NCI-H128 (cell line): ENCODE results near the gene UBAP2L.
"Not testable (repeated sequence)": the region's sequence is repeated elsewhere in the genome, so short reads cannot be mapped to it uniquely, and the experiment has no call there.

Experiments
- DNase-seq: peaks from one replicate; lab custom pipeline; 2025; ENCODE audit not compliant: unreplicated experiment; lab: John Stamatoyannopoulos, UW

UBAP2L gene

DNA sequence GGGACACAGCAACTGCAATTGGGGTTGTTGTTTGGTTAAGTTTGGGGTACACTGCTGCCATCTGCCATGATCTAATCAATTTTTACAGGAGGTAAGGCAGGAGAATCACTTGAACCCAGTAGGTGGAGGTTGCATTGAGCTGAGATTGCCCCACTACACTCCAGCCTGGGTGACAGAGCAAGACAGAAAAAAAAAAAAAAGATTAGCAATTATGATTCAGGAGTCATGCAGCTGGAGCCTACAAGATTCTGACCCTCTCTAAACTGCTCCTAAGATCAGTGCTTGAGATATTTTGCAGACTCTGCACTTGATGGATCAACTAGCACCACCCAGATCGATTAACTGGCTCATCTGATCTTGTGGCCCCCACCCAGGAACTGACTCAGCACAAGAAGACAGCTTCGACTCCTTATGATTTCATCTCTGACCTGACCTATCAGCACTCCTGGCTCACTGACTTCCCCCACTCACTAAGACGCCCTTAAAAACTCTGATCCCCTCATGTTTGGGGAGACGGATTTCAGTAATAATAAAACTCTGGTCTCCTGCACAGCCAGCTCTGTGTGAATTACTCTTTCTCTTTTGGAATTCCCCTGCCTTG lies 87.0 kb downstream of the UBAP2L start:
- DNase-seq, result not testable (repeated sequence)

DNA sequence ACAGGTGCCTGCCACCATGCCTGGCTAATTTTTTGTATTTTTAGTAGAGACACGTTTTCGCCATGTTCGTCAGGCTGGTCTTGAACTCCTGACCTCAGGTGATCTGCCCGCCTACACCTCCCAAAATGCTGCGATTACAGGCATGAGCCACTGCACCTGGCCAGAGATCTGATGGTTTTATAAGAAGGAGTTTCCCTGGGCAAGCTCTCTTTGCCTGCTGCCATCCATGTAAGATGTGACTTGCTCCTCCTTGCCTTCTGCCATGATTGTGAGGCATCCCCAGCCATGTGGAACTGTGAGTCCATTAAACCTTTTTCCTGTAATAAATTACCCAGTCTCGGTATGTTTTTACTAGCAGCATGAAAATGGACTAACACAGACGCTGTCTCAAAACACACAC lies 88.4 kb downstream of the UBAP2L start:
- DNase-seq, result not testable (repeated sequence)

DNA sequence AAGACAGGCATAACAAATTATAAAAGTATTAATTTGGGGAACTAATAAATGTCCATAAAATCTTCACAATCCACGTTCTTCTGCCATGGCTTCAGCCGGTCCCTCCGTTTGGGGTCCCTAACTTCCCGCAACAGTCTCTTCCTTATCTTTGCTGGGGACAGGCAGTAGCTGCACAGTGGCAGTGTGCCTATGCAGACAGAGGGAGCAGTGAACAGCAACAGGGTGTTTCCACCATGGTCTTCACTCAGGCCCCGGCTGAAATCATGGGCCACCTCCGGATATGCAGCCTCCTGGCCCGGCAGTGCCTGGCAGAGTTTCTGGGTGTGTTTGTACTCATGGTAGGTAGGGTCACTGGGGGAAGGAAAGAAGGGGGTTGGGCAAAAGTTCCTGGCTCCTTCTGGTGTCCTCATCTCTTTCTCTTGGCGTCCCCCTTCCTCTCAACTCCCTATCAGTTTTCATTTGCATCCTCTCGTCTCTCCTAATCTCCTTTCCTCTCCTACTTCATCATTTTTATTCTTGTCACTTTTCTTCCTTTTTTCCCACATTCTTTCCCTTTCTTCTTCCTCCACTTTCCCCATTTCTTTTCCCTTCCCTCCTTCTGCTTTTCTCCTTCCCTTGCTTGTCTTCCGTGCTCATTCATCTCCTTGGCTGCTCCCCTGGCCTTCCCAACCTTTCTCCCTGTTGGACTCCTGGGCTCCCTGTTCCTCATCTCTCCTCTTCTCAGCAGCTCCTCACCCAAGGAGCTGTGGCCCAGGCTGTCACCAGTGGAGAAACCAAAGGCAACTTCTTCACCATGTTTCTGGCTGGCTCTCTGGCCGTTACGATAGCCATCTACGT lies 91.7 kb downstream of the UBAP2L start:
- DNase-seq, result not testable (repeated sequence)

DNA sequence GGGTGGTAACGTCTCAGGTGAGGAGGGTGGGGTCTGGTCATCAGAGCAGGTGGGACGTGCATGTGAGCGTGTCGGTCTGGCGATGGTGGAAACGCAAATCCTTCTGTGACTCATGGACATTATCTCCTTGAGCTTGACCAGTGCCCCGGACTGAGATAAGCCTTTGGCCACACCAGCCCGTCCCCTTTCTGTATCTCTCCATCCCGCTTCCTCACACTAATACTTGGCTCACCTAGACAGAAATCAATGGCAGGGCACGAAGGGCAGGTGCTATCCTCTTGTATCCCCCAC lies 92.3 kb downstream of the UBAP2L start:
- DNase-seq, result no peak

DNA sequence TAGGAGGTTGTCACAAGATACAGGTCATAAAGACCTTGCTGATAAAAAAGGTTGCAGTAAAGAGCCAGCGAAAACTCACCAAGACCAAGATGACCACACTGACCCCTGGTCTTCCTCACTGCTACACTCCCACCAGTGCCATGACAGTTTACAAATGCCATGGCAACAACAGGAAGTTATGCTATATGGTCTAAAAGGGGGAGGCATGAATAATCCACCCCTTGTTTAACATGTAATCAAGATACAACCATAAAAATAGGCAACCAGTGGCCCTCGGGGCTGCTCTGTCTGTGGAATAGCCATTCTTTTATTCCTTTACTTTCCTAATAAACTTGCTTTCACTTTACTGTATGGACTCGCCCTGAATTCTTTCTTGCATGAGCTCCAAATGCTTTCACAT lies 93.5 kb downstream of the UBAP2L start:
- DNase-seq, result not testable (repeated sequence)

DNA sequence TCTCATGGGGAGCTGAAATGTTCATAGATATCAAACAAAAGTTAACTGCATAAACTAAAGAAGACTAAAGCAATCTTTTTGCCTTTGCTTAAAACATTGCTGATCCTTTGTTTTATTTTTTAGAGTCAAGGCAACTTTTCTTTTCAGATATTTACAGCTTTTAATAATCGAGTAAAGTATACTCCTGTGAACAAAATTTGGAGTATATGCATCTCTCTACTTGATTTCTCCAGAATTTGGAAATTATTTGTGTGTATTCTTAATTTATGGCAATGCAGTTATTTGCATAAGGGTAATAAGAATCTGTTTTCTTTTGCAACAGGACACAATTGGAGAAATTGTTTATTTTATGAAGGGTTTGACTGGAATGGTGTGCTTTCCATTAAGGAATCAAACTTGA lies 95.9 kb downstream of the UBAP2L start:
- DNase-seq, result no peak

DNA sequence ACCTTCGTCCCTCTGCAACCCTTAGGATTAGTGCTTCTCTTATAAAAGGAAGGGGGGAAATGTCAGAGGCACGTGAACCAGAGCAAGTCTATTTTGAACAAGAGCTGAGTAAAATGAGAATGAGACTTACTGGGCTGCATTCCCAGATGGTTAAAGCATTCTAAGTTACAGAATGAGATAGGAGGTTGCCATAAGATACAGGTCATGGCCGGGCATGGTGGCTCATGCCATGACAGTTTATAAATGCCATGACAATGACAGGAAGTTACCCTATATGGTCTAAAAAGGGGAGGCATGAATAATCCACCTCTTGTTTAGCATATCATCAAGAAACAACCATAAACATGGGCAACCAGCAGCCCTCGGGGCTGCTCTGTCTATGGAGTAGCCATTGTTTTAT lies 97.6 kb downstream of the UBAP2L start:
- no peak for DNase-seq
